ENCODE measurements around the gene C12orf43. TPM values are rescaled to one million over a fixed set of nuclear protein-coding genes. Genes with fewer than 3 reads are reported as not detected.
A peak's percentile ranks its signal among the peaks of the same experiment; 100 is the strongest.

C12orf43 gene
- total RNA-seq, 2 donors from 2014 or later: 13.7 to 15.7 TPM

- no peak for DNase-seq (ENCODE audit: low spot score)
- intact Hi-C loops (cut with DNase I): loop anchor here in 1 of 2 donors (10.0 kb wide), 1 partner anchor 216 kb away; no protein-coding TSS in a partner anchor
Observed at GRCh38 chr12:120960657-120961056, 55.6 kb downstream of the C12orf43 start.

- no peak for DNase-seq (ENCODE audit: low spot score)
- intact Hi-C loops (cut with DNase I): no loop called here
Observed at GRCh38 chr12:120959111-120959878, 57.0 kb downstream of the C12orf43 start.

GRCh38 chr12:120956579-120957300, 59.5 kb downstream of the C12orf43 start:
- intact Hi-C loops (cut with DNase I): no loop called here
- DNase-seq (ENCODE audit: low spot score): peak; percentile 24

GRCh38 chr12:120955232-120955631, 61.1 kb downstream of the C12orf43 start:
- intact Hi-C loops (cut with DNase I): no loop called here

GRCh38 chr12:120950807-120951206, 65.5 kb downstream of the C12orf43 start:
- DNase-seq (ENCODE audit: low spot score): no peak
- intact Hi-C loops (cut with DNase I): no loop called here

More at GRCh38 chr12:120955232-120955631, 61.1 kb downstream of the C12orf43 start:
- DNase-seq (ENCODE audit: low spot score): no peak

Other genes starting within 250 kb of the C12orf43 start
- 10 to 100 TPM; 31.6 TPM for gene SPPL3, start 112.1 kb downstream of the C12orf43 start, total RNA-seq
- not detected for gene HNF1A, start 37.9 kb downstream of the C12orf43 start, total RNA-seq
- gene OASL, start 22.8 kb upstream of the C12orf43 start, total RNA-seq: 1 to 10 TPM in 1 of 2 donors, under 1 TPM in 1; 0.42 to 1.4 TPM
- 1 to 10 TPM; 4.5 to 5.0 TPM for gene P2RX7, start 116.4 kb upstream of the C12orf43 start, total RNA-seq
- 10 to 100 TPM; 18.3 to 20.3 TPM for gene P2RX4, start 193.6 kb upstream of the C12orf43 start, total RNA-seq